GM12878 (cell line): Measurements from ENCODE around the gene PAPPA. TPM values are rescaled to one million over a fixed set of nuclear protein-coding genes. Genes with fewer than 3 reads are reported as not detected.

Experiments used
- ATAC-seq: fragments of 200-7000 bp; cut with Tn5 transposase; 3 replicates; pipeline ENCODE4 v1.9.1; 2020; ENCODE audit warnings: mild to moderate bottlenecking, moderate library complexity
- BruUV-seq: library from RNA; stranded (reverse); fragments of 400-500 nt; replicated peaks from 2 replicates; lab custom pipeline; 2021; lab: Mats Ljungman, UMichigan
- CTCF ChIA-PET: fragments of 300-600 bp; sonication (Branson Sonifier 250); formaldehyde crosslinking; extraction: SDS; loops from one replicate; lab custom pipeline; 2021; ENCODE audit warnings: inconsistent platforms; lab: Yijun Ruan, JAX
- POLR2A ChIA-PET: fragments of 350-600 bp; formaldehyde crosslinking; extraction: SDS; loops from one replicate; lab custom pipeline; 2021; ENCODE audit warnings: inconsistent platforms; lab: Charles Lee
- RAD21 ChIA-PET: fragments of 300-600 bp; sonication (Branson Sonifier 250); formaldehyde crosslinking; loops from one replicate; lab custom pipeline; 2023; ENCODE audit warnings: antibody characterized with exemption; ENCODE audit not compliant: unreplicated experiment; lab: Charles Lee
- SMC1A ChIA-PET: fragments of 300-600 bp; sonication (Branson Sonifier 250); formaldehyde crosslinking; loops from one replicate; lab custom pipeline; 2023; ENCODE audit not compliant: unreplicated experiment, uncharacterized antibody; lab: Charles Lee
- DNase-seq: peaks from one replicate; pipeline ENCODE4 v3.0.0-alpha.2; 2011; ENCODE audit warnings: low read depth, low spot score
- FAIRE-seq: peaks from 3 replicates; lab custom pipeline; 2011; peaks lifted over from hg19 to GRCh38; lab: Jason Lieb, UNC
- H2AFZ ChIP-seq: 2 replicates; pipeline ENCODE4 v1.6.0; 2011; ENCODE audit warnings: low read depth, low read length, control low read depth; ENCODE audit not compliant: control insufficient read depth
- H3K27ac ChIP-seq: 2 replicates; pipeline ENCODE4 v1.5.1; 2011; ENCODE audit warnings: control low read depth; ENCODE audit not compliant: control insufficient read depth, insufficient read depth
- H3K27me3 ChIP-seq, 2 experiments: replicated peaks in 1 of 2; 2 replicates each; pipeline versions ENCODE4 v1.6.0 to v1.6.1; 2011; ENCODE audit warnings: low read length in 1 of 2; ENCODE audit not compliant: control insufficient read depth in 2 of 2, insufficient read depth in 2 of 2
- H3K36me3 ChIP-seq, 2 experiments: 2 replicates each; pipeline ENCODE4 v1.5.1; 2011; ENCODE audit warnings: low read length in 1 of 2; ENCODE audit not compliant: control insufficient read depth in 2 of 2, insufficient read depth in 2 of 2
- H3K4me1 ChIP-seq: 2 replicates; pipeline ENCODE4 v1.6.1; 2011; ENCODE audit warnings: mild to moderate bottlenecking, low read length, moderate library complexity, mixed read lengths; ENCODE audit not compliant: control insufficient read depth, insufficient read depth
- H3K4me2 ChIP-seq: 2 replicates; pipeline ENCODE4 v1.6.0; 2011; ENCODE audit warnings: control low read depth; ENCODE audit not compliant: control insufficient read depth, insufficient read depth
- H3K4me3 ChIP-seq: fragments of 200-600 bp; sonication (generic); 2 replicates; pipeline ENCODE4 v1.5.1; 2016
- H3K79me2 ChIP-seq: 2 replicates; pipeline ENCODE4 v1.6.0; 2011; ENCODE audit warnings: low read length; ENCODE audit not compliant: control insufficient read depth, insufficient read depth
- H3K9ac ChIP-seq: 2 replicates; pipeline ENCODE4 v1.8.0; 2011; ENCODE audit warnings: low read length, control low read depth, mixed read lengths; ENCODE audit not compliant: control insufficient read depth, insufficient read depth
- H3K9me3 ChIP-seq: replicated peaks from 3 replicates; pipeline ENCODE4 v1.5.1; 2011; ENCODE audit warnings: mild to moderate bottlenecking, low read length; ENCODE audit not compliant: control insufficient read depth, insufficient read depth
- H4K20me1 ChIP-seq: 2 replicates; pipeline ENCODE4 v1.6.0; 2011; ENCODE audit not compliant: control insufficient read depth, insufficient read depth
- E2F4 ChIP-seq: IDR thresholded peaks from 2 replicates; pipeline ENCODE4 v1.6.1; 2012; ENCODE audit warnings: low read depth, low read length, improper control_type of control experiment
- ETV6 ChIP-seq, 2 experiments: fragments of 450-650 bp in 1 of 2; IDR thresholded peaks in 1 of 2; conservative IDR thresholded peaks in 1 of 2; 2 replicates each; pipeline ENCODE4 v1.6.1; 2014; ENCODE audit warnings: antibody characterized with exemption in 1 of 2, borderline replicate concordance in 1 of 2, low read depth in 1 of 2, mild to moderate bottlenecking in 1 of 2, moderate library complexity in 1 of 2
- EZH2 ChIP-seq: IDR thresholded peaks from 2 replicates; pipeline ENCODE4 v1.6.1; 2012; ENCODE audit warnings: low read depth, mild to moderate bottlenecking, control low read depth, inconsistent platforms, low read length, borderline replicate concordance; ENCODE audit not compliant: control insufficient read depth
- HCFC1 ChIP-seq: fragments of 150-350 bp; IDR thresholded peaks from 2 replicates; pipeline ENCODE4 v1.6.1; 2014; ENCODE audit warnings: low read length
- NFIC ChIP-seq: IDR thresholded peaks from 2 replicates; pipeline ENCODE4 v1.6.1; 2012; ENCODE audit warnings: low read depth, mild to moderate bottlenecking, inconsistent platforms, low read length, moderate library complexity
- NFXL1 ChIP-seq: fragments of 450-650 bp; IDR thresholded peaks from 2 replicates; pipeline ENCODE4 v1.6.1; 2017; ENCODE audit warnings: antibody characterized with exemption, mild to moderate bottlenecking, borderline replicate concordance
- PBX3 ChIP-seq: IDR thresholded peaks from 2 replicates; pipeline ENCODE4 v1.6.1; 2011; ENCODE audit warnings: mild to moderate bottlenecking, low read depth, low read length, moderate library complexity; ENCODE audit not compliant: insufficient replicate concordance
- PKNOX1 ChIP-seq: fragments of 450-650 bp; IDR thresholded peaks from 2 replicates; pipeline ENCODE4 v1.6.1; 2016; ENCODE audit warnings: mild to moderate bottlenecking
- RELA ChIP-seq: fragments of 450-650 bp; IDR thresholded peaks from 2 replicates; pipeline ENCODE4 v1.8.0; 2014; ENCODE audit warnings: borderline replicate concordance; ENCODE audit not compliant: partially characterized antibody
- RELB ChIP-seq: fragments of 450-650 bp; IDR thresholded peaks from 2 replicates; pipeline ENCODE4 v1.6.1; 2017; ENCODE audit warnings: low read depth, mild to moderate bottlenecking, moderate library complexity
- SMAD5 ChIP-seq: IDR thresholded peaks from 2 replicates; pipeline ENCODE4 v1.6.1; 2016; ENCODE audit warnings: antibody characterized with exemption, low read depth
- SREBF1 ChIP-seq: IDR thresholded peaks from 2 replicates; pipeline ENCODE4 v1.6.1; 2012; ENCODE audit warnings: mild to moderate bottlenecking, low read length
- SUZ12 ChIP-seq: fragments of 200-600 bp; sonication (generic); IDR thresholded peaks from one replicate; pipeline ENCODE4 v1.6.1; 2018; ENCODE audit warnings: antibody characterized with exemption, mild to moderate bottlenecking; ENCODE audit not compliant: unreplicated experiment
- TAF1 ChIP-seq: IDR thresholded peaks from 2 replicates; pipeline ENCODE4 v1.6.1; 2011; ENCODE audit warnings: mild to moderate bottlenecking, low read depth, low read length, borderline replicate concordance
- TCF3 ChIP-seq: IDR thresholded peaks from 2 replicates; pipeline ENCODE4 v1.6.1; 2012; ENCODE audit warnings: low read depth, mild to moderate bottlenecking, low read length, borderline replicate concordance; ENCODE audit not compliant: insufficient read depth
- ZNF217 ChIP-seq: fragments of 450-650 bp; IDR thresholded peaks from 2 replicates; pipeline ENCODE4 v1.6.1; 2017; ENCODE audit warnings: antibody characterized with exemption, mild to moderate bottlenecking
- ZZZ3 ChIP-seq: IDR thresholded peaks from 2 replicates; pipeline ENCODE4 v1.6.1; 2011; ENCODE audit warnings: low read depth; ENCODE audit not compliant: control insufficient read depth, insufficient read length
- WGBS: methylation state at CpG from one replicate; pipeline ENCODE4 v1.1.6; 2016; ENCODE audit warnings: low lambda C conversion rate; ENCODE audit not compliant: insufficient replicate concordance, insufficient coverage; ENCODE audit errors: missing lambda C conversion rate; 5-methylcytosine and 5-hydroxymethylcytosine counted together
- in situ Hi-C: fragments of 300-500 bp; cut with MboI; formaldehyde crosslinking; loops from 9 replicates; pipeline ENCODE4 v1.14.3; 2018; ENCODE audit warnings: mixed read lengths
- intact Hi-C: fragments of 100-400 bp; cut with micrococcal nuclease; formaldehyde crosslinking; loops from one replicate; pipeline ENCODE4 v1.14.2; 2022; ENCODE audit not compliant: unreplicated experiment
- polyA plus RNA-seq, 11 experiments: library from polyadenylated mRNA; depleted of rRNA in 4 of 11; unstranded in 6 of 11; stranded (reverse) in 5 of 11; fragments of >200 nt; fragmentation: Nextera tagmentation in 4 of 11; fragmentation: Illumina TruSeq in 1 of 11; extraction: Ambion mirVana in 4 of 11; extraction: Trizol in 1 of 11; gene quantifications; 1 replicate in 1 of 11; 2 replicates in 10 of 11; pipeline versions ENCODE4 v1.2.1 to v1.2.3, GENCODE V29; 2011 to 2016; ENCODE audit warnings: inconsistent platforms in 2 of 11, missing spikeins in 2 of 11, low read depth in 1 of 11
- total RNA-seq, 4 experiments: library from RNA; depleted of rRNA in 3 of 4; stranded (reverse); fragments of >200 nt in 3 of 4; fragmentation: Illumina TruSeq in 1 of 4; extraction: Trizol in 1 of 4; gene quantifications; 2 replicates each; pipeline versions ENCODE4 v1.2.1 to v1.2.3, GENCODE V29; 2013 to 2021

The PAPPA gene
- total and polyA plus RNA-seq, 10 of the 15 experiments (the other 5 are each of a cell fraction or from before 2014, with no cell fraction given): under 0.01 to 0.19 (median 0.02) TPM; not detected in 4

GRCh38 chr9:116345393-116345792 is 191.8 kb downstream of the PAPPA start:
- ChIA-PET SMC1A (no interaction called here), CTCF (no interaction called here), RAD21 (no interaction called here), POLR2A (no interaction called here)
- H3K79me2 ChIP-seq: no peaks in the 10 kb centered on the region
- H3K4me3 ChIP-seq: no peak overlapping the region
- H3K36me3 ChIP-seq: no peaks in the 10 kb centered on the region
- no peaks in the 10 kb centered on the region for H4K20me1 ChIP-seq
- H3K4me2 ChIP-seq: no peak overlapping the region
- ATAC-seq (no peak), FAIRE-seq (no peak), DNase-seq (no peak)
- no TSS peak for BruUV-seq
- no peak overlapping the region for H3K9ac ChIP-seq
- WGBS: 0% methylated on average over 2 of the region's 2 CpGs
- intact Hi-C loops: no loop called here
- no peaks in the 10 kb centered on the region for H3K9me3 ChIP-seq
- no peaks in the 10 kb centered on the region for H3K4me1 ChIP-seq
- in situ Hi-C loops: no loop called here
- no peak overlapping the region for H2AFZ ChIP-seq
- TF ChIP-seq SMAD5: no peak
- TF ChIP-seq RELB: no peak
- TF ChIP-seq NFIC: no peak
- TF ChIP-seq TCF3: no peak
- TF ChIP-seq TAF1: no peak
- no peak for TF ChIP-seq EZH2
- TF ChIP-seq SREBF1: no peak
- TF ChIP-seq PBX3: no peak
- TF ChIP-seq PKNOX1: no peak
- TF ChIP-seq ETV6 (conservative IDR thresholded peaks at IDR 0.05 in 1 of 2, IDR thresholded peaks at IDR 0.05 in 1 of 2; ENCODE audit: borderline replicate concordance in 1 of 2, low read depth in 1 of 2): no peak
- TF ChIP-seq NFXL1: no peak
- no peak for TF ChIP-seq ZZZ3
- no peak for TF ChIP-seq E2F4
- no peak for TF ChIP-seq RELA
- TF ChIP-seq SUZ12: no peak
- TF ChIP-seq HCFC1: no peak
- TF ChIP-seq ZNF217: no peak
- H3K27me3 ChIP-seq: 0 out of 4 replicates have a peak, but pooled peaks cover 0 to 2% of the 10 kb centered on the region in 2 experiments
- no peak overlapping the region for H3K27ac ChIP-seq
